H9 (cell line): ENCODE data around the gene TPM4. TPM values are rescaled to one million over a fixed set of nuclear protein-coding genes. Genes with fewer than 3 reads are reported as not detected.

Experiments used
- DNase-seq: peaks from one replicate; pipeline ENCODE4 v3.0.0-alpha.2; 2017
- H2AFZ ChIP-seq: one replicate; pipeline ENCODE4 v1.6.1; 2013; ENCODE audit warnings: mild to moderate bottlenecking, low read length, control low read depth, moderate library complexity
- H2AK5ac ChIP-seq: 2 replicates; pipeline ENCODE4 v1.6.1; 2013; ENCODE audit warnings: low read length, control low read depth, mixed read lengths; ENCODE audit not compliant: insufficient read length
- H2BK120ac ChIP-seq: one replicate; pipeline ENCODE4 v1.6.1; 2013; ENCODE audit warnings: low read depth, mild to moderate bottlenecking, low read length, control low read depth, inconsistent platforms; ENCODE audit not compliant: poor library complexity, severe bottlenecking
- H2BK12ac ChIP-seq: 2 replicates; pipeline ENCODE4 v1.6.1; 2013; ENCODE audit warnings: low read length, control low read depth, mixed read lengths, low read depth; ENCODE audit not compliant: insufficient read length
- H2BK15ac ChIP-seq: 2 replicates; pipeline ENCODE4 v1.6.1; 2013; ENCODE audit warnings: low read depth, low read length, control low read depth
- H2BK20ac ChIP-seq: one replicate; pipeline ENCODE4 v1.6.1; 2013; ENCODE audit warnings: low read depth, mild to moderate bottlenecking, low read length, control low read depth, inconsistent platforms; ENCODE audit not compliant: poor library complexity, severe bottlenecking
- H2BK5ac ChIP-seq: 2 replicates; pipeline ENCODE4 v1.6.1; 2013; ENCODE audit warnings: low read length, control low read depth, mixed read lengths; ENCODE audit not compliant: insufficient read length
- H3K14ac ChIP-seq: 2 replicates; pipeline ENCODE4 v1.6.1; 2013; ENCODE audit warnings: low read length, control low read depth; ENCODE audit not compliant: insufficient read depth
- H3K18ac ChIP-seq: 2 replicates; pipeline ENCODE4 v1.6.1; 2013; ENCODE audit warnings: low read depth, mild to moderate bottlenecking, mixed read lengths, low read length, control low read depth; ENCODE audit not compliant: insufficient read length
- H3K23ac ChIP-seq: 2 replicates; pipeline ENCODE4 v1.6.1; 2013; ENCODE audit warnings: low read length, control low read depth, mixed read lengths, low read depth; ENCODE audit not compliant: insufficient read length
- H3K23me2 ChIP-seq: 2 replicates; pipeline ENCODE4 v1.6.1; 2013; ENCODE audit warnings: low read depth, mild to moderate bottlenecking, mixed read lengths, low read length, control low read depth; ENCODE audit not compliant: insufficient read length, poor library complexity, severe bottlenecking
- H3K27ac ChIP-seq: 2 replicates; pipeline ENCODE4 v1.5.1; 2013; ENCODE audit warnings: low read length, control low read depth, mixed read lengths, low read depth; ENCODE audit not compliant: insufficient read length
- H3K27me3 ChIP-seq: 2 replicates; pipeline ENCODE4 v1.6.1; 2013; ENCODE audit warnings: low read length, control low read depth, inconsistent platforms; ENCODE audit not compliant: insufficient read depth
- H3K4ac ChIP-seq: 2 replicates; pipeline ENCODE4 v1.6.1; 2013; ENCODE audit warnings: low read depth, mild to moderate bottlenecking, control low read depth, inconsistent platforms, low read length, moderate library complexity
- H3K4me1 ChIP-seq: 2 replicates; pipeline ENCODE4 v1.6.1; 2013; ENCODE audit warnings: low read length, control low read depth, inconsistent platforms; ENCODE audit not compliant: insufficient read depth
- H3K4me2 ChIP-seq: 2 replicates; pipeline ENCODE4 v1.6.1; 2013; ENCODE audit warnings: low read length, control low read depth, mixed read lengths; ENCODE audit not compliant: insufficient read length, insufficient read depth
- H3K56ac ChIP-seq: 2 replicates; pipeline ENCODE4 v1.6.1; 2013; ENCODE audit warnings: low read depth, mild to moderate bottlenecking, mixed read lengths, low read length, control low read depth; ENCODE audit not compliant: insufficient read length
- H3K79me1 ChIP-seq: 2 replicates; pipeline ENCODE4 v1.6.1; 2013; ENCODE audit warnings: low read depth, mild to moderate bottlenecking, moderate library complexity, low read length, control low read depth, inconsistent platforms; ENCODE audit not compliant: insufficient read depth, poor library complexity, severe bottlenecking
- H3K79me2 ChIP-seq: 2 replicates; pipeline ENCODE4 v1.6.1; 2013; ENCODE audit warnings: low read length, control low read depth, inconsistent platforms; ENCODE audit not compliant: insufficient read depth
- H3K9ac ChIP-seq: 2 replicates; pipeline ENCODE4 v1.6.1; 2013; ENCODE audit warnings: low read length, control low read depth, mixed read lengths; ENCODE audit not compliant: insufficient read length; ENCODE audit errors: extremely low read depth
- H3K9me3 ChIP-seq: one replicate; pipeline ENCODE4 v1.6.1; 2013; ENCODE audit warnings: low read depth, low read length, inconsistent platforms; ENCODE audit not compliant: control insufficient read depth
- H3T11ph ChIP-seq: one replicate; pipeline ENCODE4 v1.6.1; 2013; ENCODE audit warnings: mild to moderate bottlenecking, low read length, control low read depth, inconsistent platforms
- H4K20me1 ChIP-seq: one replicate; pipeline ENCODE4 v1.6.1; 2013; ENCODE audit not compliant: control insufficient read depth, insufficient read length, insufficient read depth
- H4K5ac ChIP-seq: 2 replicates; pipeline ENCODE4 v1.6.1; 2013; ENCODE audit warnings: low read depth, mild to moderate bottlenecking, mixed read lengths, low read length, control low read depth; ENCODE audit not compliant: insufficient read length
- H4K8ac ChIP-seq: replicated peaks from 2 replicates; pipeline ENCODE4 v1.6.1; 2013; ENCODE audit warnings: low read length, control low read depth, mixed read lengths, low read depth; ENCODE audit not compliant: insufficient read length
- H4K91ac ChIP-seq: 2 replicates; pipeline ENCODE4 v1.6.1; 2013; ENCODE audit warnings: low read depth, mild to moderate bottlenecking, moderate library complexity, mixed read lengths, low read length, control low read depth; ENCODE audit not compliant: insufficient read length
- H3K27ac Mint-ChIP-seq, 3 experiments: 2 replicates in 2 of 3; 3 replicates in 1 of 3; pipeline ENCODE4 v1.8.0; 2020 to 2021; ENCODE audit warnings: mixed read lengths in 3 of 3, mild to moderate bottlenecking in 1 of 3, moderate library complexity in 1 of 3
- H3K27me3 Mint-ChIP-seq: 2 replicates; pipeline ENCODE4 v1.8.0; 2021; ENCODE audit warnings: low read depth, mild to moderate bottlenecking, moderate library complexity, mixed read lengths
- H3K36me3 Mint-ChIP-seq, 3 experiments: 2 replicates in 2 of 3; 3 replicates in 1 of 3; pipeline ENCODE4 v1.8.0; 2020 to 2021; ENCODE audit warnings: low read depth in 3 of 3, mixed read lengths in 3 of 3; ENCODE audit not compliant: insufficient read depth in 1 of 3
- H3K4me1 Mint-ChIP-seq, 2 experiments: 2 replicates each; pipeline ENCODE4 v1.8.0; 2020; ENCODE audit warnings: mixed read lengths in 2 of 2
- H3K4me3 Mint-ChIP-seq, 2 experiments: 2 replicates in 1 of 2; 3 replicates in 1 of 2; pipeline ENCODE4 v1.8.0; 2020 to 2021; ENCODE audit warnings: mild to moderate bottlenecking in 2 of 2, mixed read lengths in 2 of 2, moderate library complexity in 1 of 2
- H3K9me3 Mint-ChIP-seq, 2 experiments: 2 replicates in 1 of 2; 3 replicates in 1 of 2; pipeline ENCODE4 v1.8.0; 2020; ENCODE audit warnings: mild to moderate bottlenecking in 2 of 2, mixed read lengths in 2 of 2, moderate library complexity in 1 of 2
- CTCF ChIP-seq: fragments of 200-600 bp; sonication (generic); conservative IDR thresholded peaks from 3 replicates; pipeline ENCODE4 v1.8.0; 2021; ENCODE audit warnings: antibody characterized with exemption, mild to moderate bottlenecking
- WGBS: extraction: QIAGEN DNeasy Blood & Tissue Kit; methylation state at CpG from one replicate; pipeline ENCODE4 v1.1.7; 2013; ENCODE audit warnings: missing lambda C conversion rate, low lambda C conversion rate, mixed read lengths; ENCODE audit not compliant: insufficient read length; ENCODE audit errors: extremely low coverage; 5-methylcytosine and 5-hydroxymethylcytosine counted together
- total RNA-seq: library from RNA; stranded (reverse); gene quantifications from 2 replicates; pipeline ENCODE4 v1.2.1, GENCODE V29; 2021

TPM4 gene
- total RNA-seq, 1 experiment from 2014 or later = 431 TPM

GRCh38 chr19:16148443-16149229 is 72.3 kb downstream of the TPM4 start:
- no CpG with 5 or more reads among the region's 8 CpGs for WGBS
- Histone ChIP-seq H3K4ac (no peak overlapping the region), H3K4me2 (no peak overlapping the region), H3K56ac (no peak overlapping the region), H2AFZ (no peak overlapping the region), H4K91ac (no peak overlapping the region), H3K4me1 (no peaks in the 10 kb centered on the region), H3K9me3 (no peaks in the 10 kb centered on the region), H4K5ac (no peak overlapping the region), H3K18ac (no peak overlapping the region), H3K79me2 (no peaks in the 10 kb centered on the region), H2BK12ac (no peak overlapping the region), H3T11ph (no peak overlapping the region), H2AK5ac (no peak overlapping the region), H3K14ac (no peak overlapping the region), H2BK20ac (no peak overlapping the region), H4K8ac (no peak overlapping the region), H3K27me3 (no peaks in the 10 kb centered on the region), H2BK5ac (no peak overlapping the region), H2BK15ac (no peak overlapping the region), H3K23me2 (no peaks in the 10 kb centered on the region), H3K23ac (no peak overlapping the region), H2BK120ac (no peak overlapping the region), H4K20me1 (no peaks in the 10 kb centered on the region), H3K79me1 (no peaks in the 10 kb centered on the region), H3K27ac (no peak overlapping the region), H3K9ac (no peak overlapping the region)
- Mint-ChIP-seq H3K4me1 (peaks cover 6% of the 10 kb centered on the region in 2 experiments), H3K9me3 (no peaks in the 10 kb centered on the region), H3K36me3 (peaks cover 0 to 2% (median 0%) of the 10 kb centered on the region in 3 experiments; a peak in 1 of 7 replicates), H3K27me3 (peaks cover 2% of the 10 kb centered on the region), H3K27ac (peak overlapping the region in 1 of 3 experiments; percentile 75; a peak in 2 of 7 replicates), H3K4me3 (no peak overlapping the region)
- no peak for TF ChIP-seq CTCF
- DNase-seq = no peak

Other genes with a start within 250 kb of the TPM4 start
- not detected in 2 replicates for gene CYP4F2, start 178.4 kb upstream of the TPM4 start, total RNA-seq
- gene CYP4F11, start 142.0 kb upstream of the TPM4 start, total RNA-seq = not detected in 2 replicates
- not detected in 2 replicates for gene OR10H4, start 127.5 kb upstream of the TPM4 start, total RNA-seq
- gene RAB8A, start 35.4 kb downstream of the TPM4 start, total RNA-seq = 93.8 and 103 TPM in 2 replicates
- 1.8 and 2.3 TPM in 2 replicates for gene HSH2D, start 67.2 kb downstream of the TPM4 start, total RNA-seq
- gene CIB3, start 97.0 kb downstream of the TPM4 start, total RNA-seq = not detected in 2 replicates
- 90.4 and 91.9 TPM in 2 replicates for gene FAM32A, start 108.9 kb downstream of the TPM4 start, total RNA-seq
- gene AP1M1, start 121.4 kb downstream of the TPM4 start, total RNA-seq = 30.3 and 37.6 TPM in 2 replicates
- 0.24 and 0.33 TPM in 2 replicates for gene KLF2, start 248.3 kb downstream of the TPM4 start, total RNA-seq